GM12872 (cell line): ENCODE data around the gene CCDC88C.

Experiments used
- TF ChIP-seq, protein P1 (sequence below): IDR thresholded peaks from 3 replicates; pipeline ENCODE4 v1.5.1; 2011; ENCODE audit warnings: low read depth, mild to moderate bottlenecking, low read length, moderate library complexity; ENCODE audit not compliant: insufficient read depth

Gene CCDC88C

DNA sequence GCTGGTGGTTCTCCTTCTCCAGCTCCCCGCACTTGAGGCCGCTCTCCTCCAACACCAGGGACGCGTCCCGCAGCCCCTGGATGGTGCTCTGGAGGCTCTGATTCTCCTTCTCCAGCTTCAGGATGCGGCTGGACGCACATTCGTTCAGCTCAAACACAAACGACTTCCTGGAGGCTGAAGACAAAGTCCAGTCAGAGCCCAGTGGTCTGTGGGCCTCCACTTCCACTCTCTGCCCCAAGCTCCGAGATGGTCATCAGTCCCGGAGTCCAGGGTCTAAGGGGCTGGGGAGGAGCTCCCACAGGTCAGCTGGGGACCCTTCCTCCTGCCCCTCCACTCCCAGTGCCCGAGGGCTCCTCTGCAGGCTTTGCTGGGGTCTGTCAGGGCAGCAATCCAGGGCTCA, 96.5 kb downstream of the CCDC88C start:
- TF ChIP-seq, protein P1, sequence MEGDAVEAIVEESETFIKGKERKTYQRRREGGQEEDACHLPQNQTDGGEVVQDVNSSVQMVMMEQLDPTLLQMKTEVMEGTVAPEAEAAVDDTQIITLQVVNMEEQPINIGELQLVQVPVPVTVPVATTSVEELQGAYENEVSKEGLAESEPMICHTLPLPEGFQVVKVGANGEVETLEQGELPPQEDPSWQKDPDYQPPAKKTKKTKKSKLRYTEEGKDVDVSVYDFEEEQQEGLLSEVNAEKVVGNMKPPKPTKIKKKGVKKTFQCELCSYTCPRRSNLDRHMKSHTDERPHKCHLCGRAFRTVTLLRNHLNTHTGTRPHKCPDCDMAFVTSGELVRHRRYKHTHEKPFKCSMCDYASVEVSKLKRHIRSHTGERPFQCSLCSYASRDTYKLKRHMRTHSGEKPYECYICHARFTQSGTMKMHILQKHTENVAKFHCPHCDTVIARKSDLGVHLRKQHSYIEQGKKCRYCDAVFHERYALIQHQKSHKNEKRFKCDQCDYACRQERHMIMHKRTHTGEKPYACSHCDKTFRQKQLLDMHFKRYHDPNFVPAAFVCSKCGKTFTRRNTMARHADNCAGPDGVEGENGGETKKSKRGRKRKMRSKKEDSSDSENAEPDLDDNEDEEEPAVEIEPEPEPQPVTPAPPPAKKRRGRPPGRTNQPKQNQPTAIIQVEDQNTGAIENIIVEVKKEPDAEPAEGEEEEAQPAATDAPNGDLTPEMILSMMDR, result no peak

DNA sequence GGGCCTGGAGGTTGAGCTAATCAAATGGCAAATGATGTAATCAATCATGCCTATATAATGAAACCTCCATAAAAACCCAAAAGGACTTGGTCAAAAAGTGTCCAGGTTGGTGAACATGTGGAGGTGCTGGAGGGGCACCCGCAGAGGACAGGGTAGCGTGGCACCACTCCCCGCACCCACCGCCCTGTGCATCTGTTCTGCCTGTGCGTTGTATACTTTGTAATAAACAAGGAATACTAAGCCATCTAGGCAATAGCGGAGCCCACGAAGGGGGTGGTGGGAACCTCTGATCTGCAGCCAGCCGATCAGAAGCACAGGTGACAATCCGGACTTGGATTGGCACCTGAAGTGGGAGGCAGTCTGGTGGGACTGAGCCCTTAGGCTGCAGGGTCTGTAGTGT, 97.4 kb downstream of the CCDC88C start:
- TF ChIP-seq, protein P1, result no peak

DNA sequence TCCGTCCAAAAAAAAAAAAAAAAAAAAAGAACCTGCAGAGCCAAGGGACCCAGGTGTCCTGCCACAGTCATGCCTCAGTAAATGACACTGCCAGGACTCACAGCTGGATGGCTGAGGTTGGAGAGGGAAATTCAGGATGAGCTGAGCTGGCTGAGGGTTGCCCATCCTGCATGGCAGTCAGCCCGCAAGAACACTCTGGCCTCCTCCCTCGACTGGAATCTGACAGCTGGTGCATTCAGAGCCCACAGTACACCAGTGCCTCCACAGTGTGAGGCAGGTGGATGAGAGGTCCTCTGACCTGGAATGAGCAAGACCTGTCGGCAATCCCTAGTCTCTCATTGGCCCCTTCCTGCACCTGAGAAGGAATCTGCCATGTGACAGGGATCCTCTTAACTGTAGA, 98.7 kb downstream of the CCDC88C start:
- TF ChIP-seq, protein P1, result no peak

DNA sequence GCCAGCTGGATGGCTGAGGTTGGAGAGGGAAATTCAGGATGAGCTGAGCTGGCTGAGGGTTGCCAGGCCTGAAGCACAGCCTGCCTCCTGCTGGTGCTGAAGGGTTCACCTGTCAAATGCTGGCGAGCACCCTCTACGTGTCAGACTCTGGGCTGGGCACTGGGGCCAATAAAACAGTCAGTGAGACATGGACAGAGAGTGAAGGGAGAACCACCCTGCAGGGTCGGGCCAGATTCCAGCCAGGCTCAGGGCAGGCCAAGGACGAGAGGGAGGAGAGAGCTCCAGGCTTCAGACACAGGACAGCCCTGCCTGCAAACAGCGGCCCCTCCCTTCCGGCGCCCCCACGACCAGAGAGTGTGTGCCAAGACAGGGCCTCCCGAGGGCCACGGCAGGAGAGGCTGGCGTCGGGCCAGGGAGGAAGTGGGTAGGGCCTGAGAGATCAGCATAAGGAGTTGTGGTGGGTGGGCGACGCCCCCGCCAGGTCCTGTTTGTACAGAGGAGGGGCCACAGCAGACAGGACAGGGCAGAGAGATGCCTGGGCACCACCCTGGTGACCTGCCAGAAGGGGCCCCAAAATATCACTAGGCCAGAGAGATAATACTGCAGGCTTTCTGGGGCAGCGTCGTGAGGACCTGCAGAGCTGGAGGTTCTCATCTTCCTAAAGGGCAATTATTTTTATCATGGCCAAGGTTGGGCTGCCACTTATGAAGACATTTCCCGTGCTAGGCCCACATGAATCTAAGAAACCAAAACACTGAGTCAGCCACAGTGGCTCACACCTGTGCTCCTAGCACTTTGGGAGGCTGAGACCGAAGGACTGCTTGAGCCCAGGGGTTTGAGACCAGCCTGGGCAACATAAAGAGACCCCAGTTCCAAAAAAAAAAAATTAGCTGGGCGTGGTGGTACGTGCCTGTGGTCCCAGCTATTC, 100.0 kb downstream of the CCDC88C start:
- TF ChIP-seq, protein P1, result peak; percentile 49

DNA sequence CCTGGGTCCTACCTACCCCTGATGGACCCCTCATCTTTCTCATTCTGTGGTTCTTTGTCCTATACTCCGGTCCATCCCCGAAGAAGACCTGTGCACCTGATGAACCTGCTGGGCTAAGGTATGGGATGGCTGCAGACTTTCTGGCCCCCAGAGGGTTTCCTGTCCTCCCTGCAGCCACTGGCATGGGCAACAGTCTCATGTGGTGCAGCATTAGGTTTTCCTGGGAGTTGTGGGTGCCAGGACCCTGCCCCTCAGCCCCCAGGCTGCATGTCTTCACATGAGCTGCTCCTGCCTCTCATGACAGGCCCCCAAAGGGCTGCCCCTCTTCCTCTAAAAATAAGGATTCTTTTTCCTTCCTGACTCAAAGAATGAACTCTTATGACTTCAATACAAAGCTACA, 100.9 kb downstream of the CCDC88C start:
- TF ChIP-seq, protein P1, result no peak

DNA sequence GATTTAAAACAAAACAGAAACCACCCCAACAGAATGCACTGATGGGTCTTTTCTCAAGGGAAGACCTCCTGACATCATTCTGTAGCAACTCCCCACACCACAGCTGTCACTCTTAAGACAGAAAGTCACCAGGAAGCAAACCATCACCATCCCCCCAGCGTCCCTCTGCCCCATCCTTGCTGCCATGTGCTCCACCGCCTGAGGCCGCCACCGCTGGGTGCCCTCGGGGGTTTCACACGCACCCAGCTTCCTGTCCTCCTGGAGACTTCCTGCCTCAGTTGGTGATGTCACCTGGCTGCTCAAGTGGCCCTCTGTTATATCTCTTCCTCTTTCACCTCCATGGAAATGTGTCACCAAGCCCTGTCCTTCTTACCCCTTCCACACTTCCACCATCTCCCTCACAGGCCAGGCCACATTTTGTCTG, 101.8 kb downstream of the CCDC88C start:
- TF ChIP-seq, protein P1, result peak; percentile 58

DNA sequence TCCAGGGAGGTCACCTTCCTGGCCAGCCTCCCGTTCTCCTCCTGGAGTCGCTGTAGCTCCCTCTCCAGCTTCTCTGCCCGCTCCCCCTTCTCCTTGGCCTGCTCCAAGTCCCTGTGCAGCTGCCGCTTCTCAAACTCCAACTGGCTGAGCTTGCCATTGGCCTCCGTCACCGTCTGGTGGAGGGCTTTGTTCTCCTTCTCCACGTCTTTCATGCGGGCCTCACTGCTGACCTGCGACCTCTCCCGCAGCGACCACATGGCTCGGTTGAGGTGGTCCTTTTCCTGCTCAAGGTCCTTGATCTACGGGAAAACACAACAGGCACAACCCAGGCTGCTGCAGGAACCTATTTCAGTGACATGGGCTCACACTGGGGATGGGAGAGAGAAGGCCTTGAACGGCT, 103.8 kb downstream of the CCDC88C start:
- TF ChIP-seq, protein P1, result no peak
